Neural cell (in vitro differentiated cells): Measurements from ENCODE around the gene GPATCH4. TPM values are rescaled to one million over a fixed set of nuclear protein-coding genes. Genes with fewer than 3 reads are reported as not detected.

ENCODE experiments used
- H2AFZ ChIP-seq: fragments of 200-600, 300-800 bp; sonication (generic), shearing (Covaris generic); 2 replicates; pipeline ENCODE4 v1.6.0; 2014; ENCODE audit warnings: low read depth, mild to moderate bottlenecking, antibody characterized with exemption, low read length, moderate library complexity
- H3F3A ChIP-seq: fragments of 200-600 bp; shearing (Covaris generic); 2 replicates; pipeline ENCODE4 v1.6.1; 2016; ENCODE audit warnings: mild to moderate bottlenecking, moderate library complexity, mixed read lengths, antibody characterized with exemption, low read length; ENCODE audit not compliant: insufficient read depth, poor library complexity, severe bottlenecking
- H3K27ac ChIP-seq: fragments of 200-600, 300-800 bp; sonication (generic), shearing (Covaris generic); 2 replicates; pipeline ENCODE4 v1.5.1; 2014; ENCODE audit warnings: mild to moderate bottlenecking, low read length, moderate library complexity
- H3K27me3 ChIP-seq: fragments of 300-800, 200-600 bp; sonication (generic), shearing (Covaris generic); 2 replicates; pipeline ENCODE4 v1.6.0; 2014; ENCODE audit warnings: mild to moderate bottlenecking, low read depth, low read length, moderate library complexity; ENCODE audit not compliant: insufficient read depth
- H3K36me3 ChIP-seq: fragments of 300-800, 200-600 bp; sonication (generic), shearing (Covaris generic); 2 replicates; pipeline ENCODE4 v1.5.1; 2014; ENCODE audit warnings: mild to moderate bottlenecking, antibody characterized with exemption, low read length, moderate library complexity; ENCODE audit not compliant: insufficient read depth
- H3K4me2 ChIP-seq: fragments of 300-800, 200-600 bp; sonication (generic), shearing (Covaris generic); 2 replicates; pipeline ENCODE4 v1.6.0; 2014; ENCODE audit warnings: mild to moderate bottlenecking, low read length
- H3K4me3 ChIP-seq: fragments of 300-800, 200-600 bp; sonication (generic), shearing (Covaris generic); 2 replicates; pipeline ENCODE4 v1.5.1; 2014; ENCODE audit warnings: mild to moderate bottlenecking, low read length, moderate library complexity
- H3K79me2 ChIP-seq: fragments of 200-600 bp; shearing (Covaris generic); replicated peaks from 2 replicates; pipeline ENCODE4 v1.6.0; 2014; ENCODE audit warnings: mild to moderate bottlenecking, low read length, moderate library complexity; ENCODE audit not compliant: insufficient read depth
- H3K9ac ChIP-seq: fragments of 300-800, 200-600 bp; sonication (generic), shearing (Covaris generic); 2 replicates; pipeline ENCODE4 v1.6.1; 2016; ENCODE audit warnings: mild to moderate bottlenecking, low read length, mixed read lengths
- H3K9me2 ChIP-seq: fragments of 200-600 bp; shearing (Covaris generic); 2 replicates; pipeline ENCODE4 v1.6.1; 2016; ENCODE audit warnings: mild to moderate bottlenecking, low read length, mixed read lengths; ENCODE audit not compliant: insufficient read depth
- H3K9me3 ChIP-seq: fragments of 200-600, 300-800 bp; sonication (generic), shearing (Covaris generic); 2 replicates; pipeline ENCODE4 v1.6.1; 2016; ENCODE audit warnings: mild to moderate bottlenecking, mixed run types, low read length, moderate library complexity, mixed read lengths
- H4K20me1 ChIP-seq: fragments of 200-600 bp; shearing (Covaris generic); 2 replicates; pipeline ENCODE4 v1.6.1; 2016; ENCODE audit warnings: mild to moderate bottlenecking, mixed run types; ENCODE audit not compliant: insufficient read depth
- CTCF ChIP-seq: fragments of 450-650 bp; IDR thresholded peaks from 2 replicates; pipeline ENCODE4 v1.5.1; 2014; ENCODE audit warnings: antibody characterized with exemption, mild to moderate bottlenecking, moderate library complexity; ENCODE audit not compliant: poor library complexity, severe bottlenecking
- EP300 ChIP-seq: fragments of 450-650 bp; conservative IDR thresholded peaks from 2 replicates; pipeline ENCODE4 v1.6.1; 2014; ENCODE audit warnings: antibody characterized with exemption, mild to moderate bottlenecking, moderate library complexity; ENCODE audit not compliant: poor library complexity, severe bottlenecking
- EZH2 ChIP-seq: fragments of 200-600, 300-800 bp; shearing (Covaris generic), sonication (generic); IDR thresholded peaks from 2 replicates; pipeline ENCODE4 v1.6.1; 2014; ENCODE audit warnings: antibody characterized with exemption, low read length, borderline replicate concordance, mild to moderate bottlenecking; ENCODE audit not compliant: insufficient read depth, poor library complexity, severe bottlenecking
- MXI1 ChIP-seq: fragments of 450-650 bp; conservative IDR thresholded peaks from 2 replicates; pipeline ENCODE4 v1.6.1; 2014; ENCODE audit warnings: antibody characterized with exemption, mild to moderate bottlenecking; ENCODE audit not compliant: poor library complexity, severe bottlenecking
- POLR2AphosphoS5 ChIP-seq: IDR thresholded peaks from 2 replicates; pipeline ENCODE4 v1.6.1; 2012
- RAD21 ChIP-seq: fragments of 450-650 bp; conservative IDR thresholded peaks from 2 replicates; pipeline ENCODE4 v1.6.1; 2014; ENCODE audit warnings: antibody characterized with exemption, mild to moderate bottlenecking, moderate library complexity
- SMC3 ChIP-seq: fragments of 450-650 bp; conservative IDR thresholded peaks from 2 replicates; pipeline ENCODE4 v1.6.1; 2014; ENCODE audit warnings: antibody characterized with exemption, mild to moderate bottlenecking, moderate library complexity; ENCODE audit not compliant: poor library complexity
- TAF1 ChIP-seq: IDR thresholded peaks from 2 replicates; pipeline ENCODE4 v1.6.1; 2012; ENCODE audit warnings: low read depth
- polyA plus RNA-seq: library from polyadenylated mRNA; depleted of rRNA; stranded (reverse); fragments of >200 nt; gene quantifications from 2 replicates; pipeline ENCODE4 v1.2.3, GENCODE V29; 2014
- TF ChIP-seq, protein P1 (sequence below): IDR thresholded peaks from 2 replicates; pipeline ENCODE4 v1.6.1; 2012; ENCODE audit warnings: borderline replicate concordance

Gene GPATCH4
- polyA plus RNA-seq, 1 donor from 2014 or later: 3.9 TPM

DNA sequence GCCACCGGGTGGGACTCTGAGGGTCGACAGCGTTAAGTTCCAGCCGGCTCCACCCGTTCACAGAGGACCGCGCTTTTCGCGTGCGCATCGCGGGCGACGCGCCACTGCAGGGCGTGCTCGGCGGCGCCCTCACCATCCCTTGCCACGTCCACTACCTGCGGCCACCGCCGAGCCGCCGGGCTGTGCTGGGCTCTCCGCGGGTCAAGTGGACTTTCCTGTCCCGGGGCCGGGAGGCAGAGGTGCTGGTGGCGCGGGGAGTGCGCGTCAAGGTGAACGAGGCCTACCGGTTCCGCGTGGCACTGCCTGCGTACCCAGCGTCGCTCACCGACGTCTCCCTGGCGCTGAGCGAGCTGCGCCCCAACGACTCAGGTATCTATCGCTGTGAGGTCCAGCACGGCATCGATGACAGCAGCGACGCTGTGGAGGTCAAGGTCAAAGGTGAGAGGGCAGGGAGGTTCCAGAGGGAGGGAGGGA, 45.5 kb upstream of the GPATCH4 start:
- H3K27me3 ChIP-seq: peaks cover 51% of the 10 kb centered on the region
- no peaks in the 10 kb centered on the region for H3K36me3 ChIP-seq
- H3K4me2 ChIP-seq: no peak overlapping the region
- H3K4me3 ChIP-seq: no peak overlapping the region
- no peak overlapping the region for H3K9ac ChIP-seq
- H3K27ac ChIP-seq: no peak overlapping the region
- H2AFZ ChIP-seq: no peak overlapping the region
- no peaks in the 10 kb centered on the region for H4K20me1 ChIP-seq
- H3K9me2 ChIP-seq: no peaks in the 10 kb centered on the region
- H3K79me2 ChIP-seq: no peaks in the 10 kb centered on the region
- H3F3A ChIP-seq: no peaks in the 10 kb centered on the region
- H3K9me3 ChIP-seq: no peaks in the 10 kb centered on the region
- TF ChIP-seq, protein P1, sequence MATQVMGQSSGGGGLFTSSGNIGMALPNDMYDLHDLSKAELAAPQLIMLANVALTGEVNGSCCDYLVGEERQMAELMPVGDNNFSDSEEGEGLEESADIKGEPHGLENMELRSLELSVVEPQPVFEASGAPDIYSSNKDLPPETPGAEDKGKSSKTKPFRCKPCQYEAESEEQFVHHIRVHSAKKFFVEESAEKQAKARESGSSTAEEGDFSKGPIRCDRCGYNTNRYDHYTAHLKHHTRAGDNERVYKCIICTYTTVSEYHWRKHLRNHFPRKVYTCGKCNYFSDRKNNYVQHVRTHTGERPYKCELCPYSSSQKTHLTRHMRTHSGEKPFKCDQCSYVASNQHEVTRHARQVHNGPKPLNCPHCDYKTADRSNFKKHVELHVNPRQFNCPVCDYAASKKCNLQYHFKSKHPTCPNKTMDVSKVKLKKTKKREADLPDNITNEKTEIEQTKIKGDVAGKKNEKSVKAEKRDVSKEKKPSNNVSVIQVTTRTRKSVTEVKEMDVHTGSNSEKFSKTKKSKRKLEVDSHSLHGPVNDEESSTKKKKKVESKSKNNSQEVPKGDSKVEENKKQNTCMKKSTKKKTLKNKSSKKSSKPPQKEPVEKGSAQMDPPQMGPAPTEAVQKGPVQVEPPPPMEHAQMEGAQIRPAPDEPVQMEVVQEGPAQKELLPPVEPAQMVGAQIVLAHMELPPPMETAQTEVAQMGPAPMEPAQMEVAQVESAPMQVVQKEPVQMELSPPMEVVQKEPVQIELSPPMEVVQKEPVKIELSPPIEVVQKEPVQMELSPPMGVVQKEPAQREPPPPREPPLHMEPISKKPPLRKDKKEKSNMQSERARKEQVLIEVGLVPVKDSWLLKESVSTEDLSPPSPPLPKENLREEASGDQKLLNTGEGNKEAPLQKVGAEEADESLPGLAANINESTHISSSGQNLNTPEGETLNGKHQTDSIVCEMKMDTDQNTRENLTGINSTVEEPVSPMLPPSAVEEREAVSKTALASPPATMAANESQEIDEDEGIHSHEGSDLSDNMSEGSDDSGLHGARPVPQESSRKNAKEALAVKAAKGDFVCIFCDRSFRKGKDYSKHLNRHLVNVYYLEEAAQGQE: no peak
- TF ChIP-seq RAD21: no peak
- TF ChIP-seq SMC3: no peak
- no peak for TF ChIP-seq MXI1
- no peak for TF ChIP-seq TAF1
- TF ChIP-seq EP300: no peak
- TF ChIP-seq POLR2AphosphoS5: no peak
- no peak for TF ChIP-seq CTCF

- Histone ChIP-seq H3K27ac (no peak overlapping the region), H3K9me3 (no peaks in the 10 kb centered on the region), H3K9ac (no peak overlapping the region), H3F3A (no peaks in the 10 kb centered on the region), H3K36me3 (no peaks in the 10 kb centered on the region), H2AFZ (no peak overlapping the region), H3K27me3 (peaks cover 55% of the 10 kb centered on the region), H4K20me1 (no peaks in the 10 kb centered on the region), H3K79me2 (no peaks in the 10 kb centered on the region), H3K4me2 (no peak overlapping the region), H3K9me2 (no peaks in the 10 kb centered on the region), H3K4me3 (no peak overlapping the region)
- TF ChIP-seq TAF1: no peak
- TF ChIP-seq MXI1: no peak
- TF ChIP-seq EP300: no peak
- no peak for TF ChIP-seq EZH2
These were observed 44.4 kb upstream of the GPATCH4 start for GRCh38 chr1:156645666-156646065.

GRCh38 chr1:156645056-156645455, 43.8 kb upstream of the GPATCH4 start:
- no peaks in the 10 kb centered on the region for H3F3A ChIP-seq

More at GRCh38 chr1:156645056-156645455, 43.8 kb upstream of the GPATCH4 start:
- H3K27ac ChIP-seq: no peak overlapping the region
- H4K20me1 ChIP-seq: no peaks in the 10 kb centered on the region
- H3K4me2 ChIP-seq: no peak overlapping the region
- H3K4me3 ChIP-seq: no peak overlapping the region
- no peaks in the 10 kb centered on the region for H3K9me3 ChIP-seq
- TF ChIP-seq TAF1 (no peak), POLR2AphosphoS5 (no peak), MXI1 (no peak), EP300 (no peak), CTCF (no peak), SMC3 (no peak), EZH2 (no peak)
- TF ChIP-seq, protein P1: no peak
- no peaks in the 10 kb centered on the region for H3K36me3 ChIP-seq
- H3K9ac ChIP-seq: no peak overlapping the region
- H3K27me3 ChIP-seq: peaks cover 53% of the 10 kb centered on the region
- H3K9me2 ChIP-seq: no peaks in the 10 kb centered on the region
- H3K79me2 ChIP-seq: no peaks in the 10 kb centered on the region
- H2AFZ ChIP-seq: no peak overlapping the region
